Right ventricle myocardium superior (tissue), 1 donor: ENCODE data around the gene BTN1A1. TPM values are rescaled to one million over a fixed set of nuclear protein-coding genes. Genes with fewer than 3 reads are reported as not detected.
"Not testable (repeated sequence)": the region's sequence is repeated elsewhere in the genome, so short reads cannot be mapped to it uniquely, and the experiment has no call there.

Source experiments
- ATAC-seq: fragments of 200-7000 bp; cut with Tn5 transposase; one replicate; pipeline ENCODE4 v1.9.1; 2020; ENCODE audit warnings: mild to moderate bottlenecking; ENCODE audit not compliant: poor library complexity
- DNase-seq: peaks from one replicate; pipeline ENCODE4 v3.0.0-alpha.2; 2020
- intact Hi-C: fragments of 100-400 bp; cut with DNase I; formaldehyde crosslinking; loops from one replicate; pipeline ENCODE4 v1.11.2; 2022
- total RNA-seq: library from RNA; stranded (reverse); fragmentation: NEBNext Ultra II Directional; extraction: Animal tissue kit (Norgen Biotek cat#: 25700); gene quantifications from one replicate; pipeline ENCODE4 v1.2.1, GENCODE V29; 2021
- donor health status: DM: no; HTN: yes; CAD: no; lungs with severe emphysema.

The BTN1A1 gene
- total RNA-seq, 1 donor from 2014 or later, result not detected

DNA sequence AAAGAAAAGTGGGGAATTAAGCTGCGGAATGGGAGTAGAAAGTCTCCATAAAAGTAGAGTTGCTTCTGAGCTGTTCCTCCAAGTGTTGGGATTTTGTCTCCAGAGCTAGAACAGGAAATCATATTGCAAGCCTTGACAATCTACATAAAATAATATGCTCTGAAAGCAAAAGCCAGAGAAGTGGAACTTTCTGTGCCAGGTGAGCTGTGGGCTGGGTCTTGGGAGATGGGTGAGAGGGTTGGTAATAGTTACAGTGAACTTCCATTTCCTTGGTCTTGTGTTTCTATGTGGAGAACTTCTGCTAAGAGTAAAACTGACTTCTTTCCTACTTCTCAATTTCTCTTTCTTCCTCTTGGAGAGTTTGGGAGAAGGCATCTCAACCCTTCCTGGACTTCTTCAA lies 31.8 kb downstream of the BTN1A1 start:
- ATAC-seq (no peak), DNase-seq (no peak)
- intact Hi-C loops, result no loop called here

GRCh38 chr6:26532699-26533531 lies 32.8 kb downstream of the BTN1A1 start:
- ATAC-seq, result peak; percentile 68
- intact Hi-C loops, result no loop called here
- peak; percentile 91 for DNase-seq

DNA sequence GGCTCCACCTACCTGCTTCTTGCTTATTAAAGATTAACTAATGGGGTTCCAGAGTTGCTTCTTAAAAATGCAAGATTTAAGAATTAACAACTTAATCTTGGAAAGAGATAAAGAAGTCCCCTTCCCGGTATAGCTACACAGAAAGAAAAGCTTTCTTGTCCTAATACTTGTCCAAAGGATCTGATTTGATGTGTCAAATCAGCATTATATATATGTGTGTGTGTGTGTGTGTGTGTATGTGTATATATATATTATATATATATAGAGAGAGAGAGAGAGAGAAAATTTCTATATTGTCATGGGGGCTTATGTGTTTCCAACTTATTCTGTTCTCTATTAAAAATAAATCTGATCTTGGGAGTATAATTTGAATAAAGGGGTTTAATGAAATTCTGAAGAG lies 33.4 kb downstream of the BTN1A1 start:
- DNase-seq (no peak), ATAC-seq (no peak)
- intact Hi-C loops, result no loop called here

- DNase-seq (no peak), ATAC-seq (no peak)
- intact Hi-C loops, result no loop called here
Observed at GRCh38 chr6:26534681-26535465, 34.8 kb downstream of the BTN1A1 start.

DNA sequence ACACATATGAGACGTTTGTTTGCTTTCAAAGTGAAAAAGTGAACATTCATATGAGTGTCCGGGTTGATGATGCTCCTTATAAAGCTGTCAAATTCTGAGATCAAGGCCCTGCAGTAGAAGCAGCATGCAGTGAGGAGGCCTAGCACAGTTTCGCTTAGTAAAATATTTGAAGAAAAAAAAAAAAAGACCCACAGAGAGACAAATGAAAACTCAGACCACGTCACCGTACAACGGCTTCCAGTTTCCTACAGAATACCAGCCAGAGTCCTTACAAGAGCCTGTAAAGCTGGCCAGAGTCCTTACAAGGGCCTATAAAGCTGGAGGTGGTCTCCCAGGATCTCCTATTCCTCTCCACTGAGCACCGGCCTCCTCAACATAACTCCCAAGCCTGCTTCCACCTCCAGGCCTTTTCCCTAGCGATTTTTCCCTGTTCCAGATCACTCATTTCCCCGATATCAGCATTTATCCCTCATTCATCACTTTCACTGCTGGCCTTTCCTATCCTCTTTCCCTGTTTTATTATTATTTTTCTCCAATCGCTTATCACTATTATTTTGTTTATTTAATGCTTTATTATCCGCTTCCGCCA lies 36.6 kb downstream of the BTN1A1 start:
- intact Hi-C loops, result loop anchor here (2.0 kb wide), 2 partner anchors 16 kb away; no protein-coding TSS in a partner anchor
- no peak for ATAC-seq
- no peak for DNase-seq

GRCh38 chr6:26537160-26537845 lies 37.2 kb downstream of the BTN1A1 start:
- peak; percentile 81 for ATAC-seq
- intact Hi-C loops, result loop anchor here (2.0 kb wide), 2 partner anchors 15 to 17 kb away; no protein-coding TSS in a partner anchor
- DNase-seq, result peak; percentile 92

GRCh38 chr6:26537846-26538571 lies 37.9 kb downstream of the BTN1A1 start, which contains the start of gene HMGN4:
Gene HMGN4 (plus strand): TSS chr6:26538366. CDS start chr6:26545207, 6,841 bp downstream.
- DNase-seq (peak; percentile 88), ATAC-seq (peak; percentile 90)
- intact Hi-C loops, result loop anchor here (2.0 kb wide), 2 partner anchors 15 to 17 kb away; no protein-coding TSS in a partner anchor

DNA sequence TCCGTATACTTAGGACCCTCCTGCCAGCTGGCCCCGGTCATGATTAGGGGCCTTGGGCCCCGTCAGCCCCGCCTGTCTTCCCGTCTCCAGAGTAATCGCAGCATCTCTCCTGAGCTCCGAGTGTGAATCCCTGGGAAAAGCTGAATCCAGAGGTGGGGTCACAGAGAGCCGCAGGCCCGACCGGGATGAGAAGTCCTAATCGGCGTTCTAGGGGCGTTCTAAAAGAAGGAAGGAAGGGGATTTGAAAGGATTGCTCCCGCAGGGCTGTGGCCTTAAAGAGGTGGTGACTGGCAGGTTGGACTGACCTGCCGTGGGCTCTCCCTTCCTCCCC lies 38.4 kb downstream of the BTN1A1 start:
- ATAC-seq, result peak; percentile 0
- DNase-seq, result no peak
- intact Hi-C loops, result no loop called here

DNA sequence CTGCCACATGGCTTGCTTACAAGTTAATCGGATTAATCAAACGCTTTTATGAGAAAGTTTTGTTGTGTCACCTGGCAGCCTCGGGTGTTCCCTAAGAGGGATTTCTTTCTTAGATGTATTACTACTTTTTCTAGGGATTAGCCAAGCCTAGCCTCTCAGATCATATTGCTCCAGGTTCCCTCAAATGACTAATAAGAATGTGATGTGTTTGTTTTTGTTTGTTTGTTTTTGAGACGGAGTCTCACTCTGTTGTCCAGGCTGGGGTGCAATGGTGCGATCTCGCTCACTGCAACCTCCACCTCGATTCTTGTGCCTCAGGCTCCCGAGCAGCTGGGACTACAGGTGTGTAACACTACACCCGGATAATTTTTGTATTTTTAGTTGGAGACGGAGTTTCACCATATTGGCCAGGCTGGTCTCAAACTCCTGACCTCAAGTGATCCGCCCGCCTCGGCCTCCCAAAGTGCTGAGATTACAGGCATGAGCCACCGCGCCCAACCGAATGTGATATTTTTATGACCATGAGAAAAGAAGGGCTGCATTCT lies 39.0 kb downstream of the BTN1A1 start:
- intact Hi-C loops, result no loop called here
- DNase-seq, result no peak
- ATAC-seq, result no peak

GRCh38 chr6:26541579-26541978 lies 41.5 kb downstream of the BTN1A1 start:
- no peak for DNase-seq
- intact Hi-C loops, result no loop called here
- no peak for ATAC-seq

DNA sequence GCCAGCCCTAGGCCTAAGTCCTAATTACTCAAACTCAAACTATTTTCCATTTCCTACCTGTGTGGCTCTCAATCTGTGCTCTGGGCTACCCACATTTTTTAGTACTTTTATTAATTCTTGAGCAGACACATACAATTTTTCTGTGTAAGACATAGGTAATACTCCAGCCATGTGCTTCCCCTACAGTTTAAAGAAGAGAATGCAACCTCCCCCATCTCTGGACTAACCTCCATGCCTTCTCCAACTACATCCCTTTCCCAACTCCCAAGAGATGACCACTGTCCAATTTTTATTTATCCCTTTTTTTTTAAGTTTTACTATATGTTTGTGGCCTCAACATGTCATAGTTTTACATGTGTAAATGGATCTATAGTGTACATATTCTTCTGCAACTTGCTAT lies 43.9 kb downstream of the BTN1A1 start:
- ATAC-seq (no peak), DNase-seq (no peak)
- intact Hi-C loops, result no loop called here

GRCh38 chr6:26544473-26544872 lies 44.4 kb downstream of the BTN1A1 start:
- ATAC-seq, result no peak
- intact Hi-C loops, result no loop called here
- no peak for DNase-seq

GRCh38 chr6:26545627-26546026 lies 45.5 kb downstream of the BTN1A1 start:
- intact Hi-C loops, result no loop called here
- ATAC-seq, result no peak
- DNase-seq, result no peak

DNA sequence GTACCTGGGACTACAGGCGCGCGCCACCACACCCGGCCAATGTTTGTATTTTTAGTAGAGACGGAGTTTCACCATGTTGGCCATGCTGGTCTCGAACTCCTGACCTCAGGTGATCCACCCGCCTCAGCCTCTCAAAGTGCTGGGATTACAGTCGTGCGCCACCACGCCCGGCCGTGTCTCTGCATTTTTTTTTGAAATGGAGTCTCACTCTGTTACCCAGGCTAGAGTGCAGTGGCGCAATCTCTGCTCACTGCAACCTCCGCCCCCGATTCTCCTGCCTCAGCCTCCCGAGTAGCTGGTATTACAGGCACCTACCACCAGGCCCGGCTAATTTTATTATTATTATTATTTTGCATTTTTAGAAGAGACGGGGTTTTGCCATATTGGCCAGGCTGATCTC lies 47.3 kb downstream of the BTN1A1 start:
- DNase-seq, intact Hi-C loops: not testable (repeated sequence)

DNA sequence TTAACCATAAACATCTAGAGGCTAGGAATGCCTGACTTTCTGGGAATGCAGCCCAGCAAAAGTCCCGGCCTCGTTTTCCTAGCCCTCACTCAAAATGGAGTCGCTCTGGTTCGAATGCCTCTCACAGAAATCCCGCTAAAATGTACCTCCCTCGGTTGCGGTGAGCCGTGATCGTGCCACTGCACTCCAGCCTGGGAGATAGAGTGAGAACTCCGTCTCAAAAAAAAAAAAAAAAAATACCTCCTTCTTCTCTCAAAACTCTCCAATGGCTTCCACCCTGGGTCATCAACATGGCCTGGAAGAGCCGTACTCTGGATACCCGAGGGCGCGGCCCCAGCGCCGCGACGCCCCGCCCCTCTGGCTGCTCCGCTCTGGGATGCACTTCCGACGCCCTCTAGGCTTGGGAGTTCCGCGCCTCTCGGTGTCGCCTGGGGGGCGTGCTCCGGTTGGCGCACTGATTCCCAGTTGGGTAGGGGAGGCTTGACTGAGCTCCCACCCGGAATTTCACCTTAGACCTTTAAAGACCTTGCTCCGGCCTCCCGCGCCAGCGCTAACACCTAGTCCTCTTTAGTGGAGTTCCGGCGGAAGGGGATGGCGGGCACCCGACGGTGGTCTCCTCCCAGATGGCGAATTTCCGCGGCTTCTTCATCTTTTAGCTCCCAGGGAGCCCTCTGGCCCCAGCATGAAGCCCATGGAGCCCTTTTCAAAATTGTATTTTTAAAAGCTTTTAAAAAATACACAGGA lies 50.3 kb downstream of the BTN1A1 start:
- DNase-seq (peak; percentile 82), ATAC-seq (peak; percentile 39)
- intact Hi-C loops, result no loop called here

More for the DNA sequence above, 47.3 kb downstream of the BTN1A1 start:
- not testable (repeated sequence) for ATAC-seq

DNA sequence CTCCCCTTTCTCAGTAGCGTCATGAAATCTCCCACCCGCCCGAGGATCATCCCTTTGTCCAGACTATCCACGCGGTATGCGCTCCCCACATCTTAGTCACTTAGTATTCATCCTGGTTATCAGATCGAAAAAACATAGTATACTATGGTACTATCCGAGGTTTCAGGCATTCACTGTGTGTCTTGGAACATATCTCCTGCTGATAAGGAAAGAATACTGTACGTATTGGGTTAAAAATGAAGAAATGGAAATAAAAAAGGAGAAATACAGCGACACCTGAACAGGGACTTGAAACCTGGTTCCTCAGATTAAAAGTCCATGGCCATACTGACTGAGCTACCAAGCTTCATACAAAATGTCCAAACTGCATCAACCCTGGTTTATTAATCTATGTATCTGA lies 52.1 kb downstream of the BTN1A1 start:
- intact Hi-C loops, result loop anchor here (2.0 kb wide), 1 partner anchor 15 kb away; no protein-coding TSS in a partner anchor
- DNase-seq (no peak), ATAC-seq (no peak)

- ATAC-seq (no peak), DNase-seq (no peak)
- intact Hi-C loops, result loop anchor here (2.0 kb wide), 1 partner anchor 16 kb away; no protein-coding TSS in a partner anchor
Observed at GRCh38 chr6:26552640-26553188, 52.6 kb downstream of the BTN1A1 start.
